Measurements from ENCODE around the gene ZNF134.

DNA sequence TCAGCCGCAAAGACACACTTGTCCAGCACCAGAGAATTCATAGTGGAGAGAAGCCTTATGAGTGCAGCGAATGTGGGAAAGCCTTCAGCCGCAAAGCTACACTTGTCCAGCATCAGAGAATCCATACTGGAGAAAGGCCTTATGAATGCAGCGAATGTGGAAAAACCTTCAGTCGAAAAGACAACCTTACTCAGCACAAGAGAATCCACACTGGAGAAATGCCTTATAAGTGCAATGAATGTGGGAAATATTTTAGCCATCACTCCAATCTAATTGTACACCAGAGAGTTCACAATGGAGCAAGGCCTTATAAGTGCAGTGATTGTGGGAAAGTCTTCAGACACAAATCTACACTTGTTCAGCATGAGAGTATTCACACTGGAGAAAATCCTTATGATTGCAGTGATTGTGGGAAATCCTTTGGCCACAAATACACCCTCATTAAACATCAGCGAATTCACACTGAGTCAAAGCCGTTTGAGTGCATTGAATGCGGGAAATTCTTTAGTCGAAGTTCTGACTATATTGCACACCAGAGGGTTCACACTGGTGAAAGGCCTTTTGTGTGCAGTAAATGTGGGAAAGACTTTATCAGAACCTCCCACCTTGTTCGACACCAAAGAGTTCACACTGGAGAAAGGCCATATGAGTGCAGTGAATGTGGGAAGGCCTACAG, 6.8 kb downstream of the ZNF134 start:
- no peak for TF ChIP-seq GATA2 (IDR thresholded peaks at IDR 0.05; ENCODE audit: low read depth, low read length)
- TF ChIP-seq GATA3 (IDR thresholded peaks at IDR 0.05; ENCODE audit: low read depth, low read length) = no peak
